ENCODE measurements around the gene SGCA. TPM values are rescaled to one million over a fixed set of nuclear protein-coding genes. Genes with fewer than 3 reads are reported as not detected.

The SGCA gene
- total and polyA plus RNA-seq, 2 donors (not counting 3 experiments of a cell fraction or from before 2014, with no cell fraction given), result not detected

DNA sequence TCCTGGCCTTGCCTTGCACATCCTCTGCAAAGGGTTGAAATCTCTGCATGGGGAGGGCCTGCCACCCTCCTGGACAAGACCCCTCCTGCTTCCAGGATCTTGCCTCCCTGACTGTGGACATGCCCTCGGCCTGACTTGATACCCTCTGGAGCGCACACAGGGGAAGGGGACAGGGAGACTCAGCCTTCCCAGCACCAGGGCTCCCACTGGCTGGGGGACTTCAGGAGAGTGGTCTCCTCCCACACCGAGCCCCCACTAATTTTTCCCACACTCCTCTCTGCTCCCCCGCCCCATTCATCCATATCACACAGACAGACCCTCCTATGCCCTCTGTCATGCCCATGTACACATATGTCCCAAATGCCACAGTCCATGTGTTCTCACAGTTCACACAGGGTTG lies 14.3 kb downstream of the SGCA start:
- no peak overlapping the region for H3K4me3 ChIP-seq (replicated peaks in 1 of 3; ENCODE audit: insufficient read depth in 1 of 3, low read depth in 1 of 3, low read length in 3 of 3)
- no peaks in the 10 kb centered on the region for H3K79me2 ChIP-seq (ENCODE audit: control insufficient read depth, insufficient read depth, low read length)
- no peak overlapping the region for H2AFZ ChIP-seq (ENCODE audit: low read depth, low read length)
- no peak overlapping the region for H3K4me2 ChIP-seq (ENCODE audit: insufficient read depth, low read length)
- H3K9me3 ChIP-seq (replicated peaks; ENCODE audit: control insufficient read depth, insufficient read depth, low read length), result no peaks in the 10 kb centered on the region
- H3K4me1 ChIP-seq (ENCODE audit: control insufficient read depth, extremely low read depth, insufficient read depth, low read length), result peaks cover 12% of the 10 kb centered on the region
- CTCF ChIA-PET, result interaction anchor here (1.4 to 1.6 kb wide), 2 partner anchors 11 to 20 kb away, joined by 4 read pairs; no protein-coding TSS in a partner anchor
- TF ChIP-seq EZH2 (IDR thresholded peaks at IDR 0.05; ENCODE audit: borderline replicate concordance, low read depth, low read length, severe bottlenecking), result no peak
- TF ChIP-seq MYC (IDR thresholded peaks at IDR 0.05; ENCODE audit: low read depth, low read length), result no peak
- TF ChIP-seq, protein P1, sequence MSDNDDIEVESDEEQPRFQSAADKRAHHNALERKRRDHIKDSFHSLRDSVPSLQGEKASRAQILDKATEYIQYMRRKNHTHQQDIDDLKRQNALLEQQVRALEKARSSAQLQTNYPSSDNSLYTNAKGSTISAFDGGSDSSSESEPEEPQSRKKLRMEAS (IDR thresholded peaks at IDR 0.05; ENCODE audit: insufficient read depth, insufficient read length), result no peak
- no peak for TF ChIP-seq JUN (IDR thresholded peaks at IDR 0.05; ENCODE audit: borderline replicate concordance, insufficient read depth, insufficient read length, low read depth)
- no peak for TF ChIP-seq FOS (IDR thresholded peaks at IDR 0.05; ENCODE audit: borderline replicate concordance, insufficient read depth, low read length)
- no peak for TF ChIP-seq GATA2 (IDR thresholded peaks at IDR 0.05; ENCODE audit: insufficient read depth, insufficient read length, low read depth, low read length)
- TF ChIP-seq POLR2AphosphoS5 (IDR thresholded peaks at IDR 0.05; ENCODE audit: insufficient read depth, low read depth, low read length), result no peak
- no peak for TF ChIP-seq POLR2A (IDR thresholded peaks at IDR 0.05; ENCODE audit: low read depth, low read length)
- TF ChIP-seq, protein P2, sequence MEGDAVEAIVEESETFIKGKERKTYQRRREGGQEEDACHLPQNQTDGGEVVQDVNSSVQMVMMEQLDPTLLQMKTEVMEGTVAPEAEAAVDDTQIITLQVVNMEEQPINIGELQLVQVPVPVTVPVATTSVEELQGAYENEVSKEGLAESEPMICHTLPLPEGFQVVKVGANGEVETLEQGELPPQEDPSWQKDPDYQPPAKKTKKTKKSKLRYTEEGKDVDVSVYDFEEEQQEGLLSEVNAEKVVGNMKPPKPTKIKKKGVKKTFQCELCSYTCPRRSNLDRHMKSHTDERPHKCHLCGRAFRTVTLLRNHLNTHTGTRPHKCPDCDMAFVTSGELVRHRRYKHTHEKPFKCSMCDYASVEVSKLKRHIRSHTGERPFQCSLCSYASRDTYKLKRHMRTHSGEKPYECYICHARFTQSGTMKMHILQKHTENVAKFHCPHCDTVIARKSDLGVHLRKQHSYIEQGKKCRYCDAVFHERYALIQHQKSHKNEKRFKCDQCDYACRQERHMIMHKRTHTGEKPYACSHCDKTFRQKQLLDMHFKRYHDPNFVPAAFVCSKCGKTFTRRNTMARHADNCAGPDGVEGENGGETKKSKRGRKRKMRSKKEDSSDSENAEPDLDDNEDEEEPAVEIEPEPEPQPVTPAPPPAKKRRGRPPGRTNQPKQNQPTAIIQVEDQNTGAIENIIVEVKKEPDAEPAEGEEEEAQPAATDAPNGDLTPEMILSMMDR (IDR thresholded peaks at IDR 0.05; ENCODE audit: extremely low read depth in 1 of 2, insufficient read depth in 1 of 2, low read depth in 1 of 2, low read length in 2 of 2), result no peak
- intact Hi-C loops (cut with micrococcal nuclease) (no loop called here), dilution Hi-C loops (cut with MboI; ENCODE audit: extremely low pct_ligation_motif_present, low sequenced_read_pairs) (no loop called here)
- no TSS peak for BruUV-seq (replicated peaks)
- H4K20me1 ChIP-seq (replicated peaks; ENCODE audit: control insufficient read depth, extremely low read depth, insufficient read depth, low read length), result no peaks in the 10 kb centered on the region
- FAIRE-seq, result no peak
- no peak for DNase-seq (ENCODE audit: low read depth, low spot score)
- no peaks in the 10 kb centered on the region for H3K9me1 ChIP-seq (replicated peaks; ENCODE audit: control insufficient read depth, extremely low read depth, insufficient read depth, low read length)
- H3K27me3 ChIP-seq (ENCODE audit: control insufficient read depth in 2 of 2, insufficient read depth in 2 of 2, low read length in 2 of 2), result no peaks in the 10 kb centered on the region
- H3K9ac ChIP-seq (replicated peaks; ENCODE audit: extremely low read depth, insufficient read depth, low read length), result no peak overlapping the region
- no peaks in the 10 kb centered on the region for H3K36me3 ChIP-seq (ENCODE audit: control insufficient read depth in 2 of 2, extremely low read depth in 1 of 2, insufficient read depth in 2 of 2, low read length in 2 of 2)
- H3K27ac ChIP-seq (ENCODE audit: insufficient read depth, low read depth, low read length), result no peak overlapping the region
- POLR2A ChIA-PET, result no interaction called here

All from endothelial cell of umbilical vein (primary cell).